Measurements from ENCODE around the gene GPR68.
"Not testable (repeated sequence)": the region's sequence is repeated elsewhere in the genome, so short reads cannot be mapped to it uniquely, and the experiment has no call there.

Gene GPR68

DNA sequence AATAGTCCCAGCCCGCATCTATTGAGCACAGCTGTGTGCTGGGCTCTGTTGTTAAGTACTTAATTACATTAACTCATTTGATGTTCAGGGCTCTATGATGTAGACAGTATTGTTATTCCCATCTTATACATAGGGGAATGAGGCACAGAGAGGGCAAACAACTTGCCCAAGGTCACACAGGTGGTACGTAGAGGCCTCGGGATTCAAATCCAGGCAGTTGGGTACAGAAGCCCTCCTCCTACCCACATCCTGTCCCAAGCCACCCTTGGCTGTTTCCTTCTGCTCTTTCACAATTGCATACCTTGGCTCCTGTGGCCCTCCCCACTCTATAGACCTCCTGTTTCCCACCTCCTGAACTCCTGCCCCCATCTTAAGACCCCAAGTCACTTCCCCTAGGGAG, 10.0 kb upstream of the GPR68 start:
- no peak for DNase-seq (ENCODE audit: extremely low read depth in 1 of 2, low read depth in 1 of 2)

DNA sequence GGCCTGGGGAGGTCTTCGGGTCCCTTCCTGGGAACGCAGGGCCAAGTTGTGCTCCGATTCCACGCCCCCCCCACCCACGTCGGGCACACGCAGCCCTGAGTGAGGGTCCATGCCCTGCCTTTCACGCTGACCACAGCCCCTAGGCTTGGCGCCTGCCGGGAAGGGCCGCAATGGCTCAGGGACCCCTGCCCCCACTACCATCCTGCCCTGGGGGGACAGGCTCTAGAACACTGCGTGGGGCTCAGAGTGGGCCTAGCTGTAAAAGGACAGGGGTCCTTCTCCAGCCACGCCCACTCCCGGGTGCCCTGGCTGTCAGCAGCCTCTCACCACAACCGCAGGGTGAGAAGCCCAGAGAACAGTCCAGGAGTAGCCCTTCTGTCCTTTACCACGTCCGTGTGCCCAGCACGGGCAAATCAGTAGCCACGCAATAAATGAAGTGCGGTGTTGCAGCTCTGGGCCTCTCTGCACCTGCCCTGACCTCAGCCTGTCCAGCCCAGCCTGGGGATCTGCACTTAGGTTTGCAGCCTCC, 9.4 kb upstream of the GPR68 start:
- no peak for DNase-seq (ENCODE audit: extremely low read depth in 1 of 2, low read depth in 1 of 2)

DNA sequence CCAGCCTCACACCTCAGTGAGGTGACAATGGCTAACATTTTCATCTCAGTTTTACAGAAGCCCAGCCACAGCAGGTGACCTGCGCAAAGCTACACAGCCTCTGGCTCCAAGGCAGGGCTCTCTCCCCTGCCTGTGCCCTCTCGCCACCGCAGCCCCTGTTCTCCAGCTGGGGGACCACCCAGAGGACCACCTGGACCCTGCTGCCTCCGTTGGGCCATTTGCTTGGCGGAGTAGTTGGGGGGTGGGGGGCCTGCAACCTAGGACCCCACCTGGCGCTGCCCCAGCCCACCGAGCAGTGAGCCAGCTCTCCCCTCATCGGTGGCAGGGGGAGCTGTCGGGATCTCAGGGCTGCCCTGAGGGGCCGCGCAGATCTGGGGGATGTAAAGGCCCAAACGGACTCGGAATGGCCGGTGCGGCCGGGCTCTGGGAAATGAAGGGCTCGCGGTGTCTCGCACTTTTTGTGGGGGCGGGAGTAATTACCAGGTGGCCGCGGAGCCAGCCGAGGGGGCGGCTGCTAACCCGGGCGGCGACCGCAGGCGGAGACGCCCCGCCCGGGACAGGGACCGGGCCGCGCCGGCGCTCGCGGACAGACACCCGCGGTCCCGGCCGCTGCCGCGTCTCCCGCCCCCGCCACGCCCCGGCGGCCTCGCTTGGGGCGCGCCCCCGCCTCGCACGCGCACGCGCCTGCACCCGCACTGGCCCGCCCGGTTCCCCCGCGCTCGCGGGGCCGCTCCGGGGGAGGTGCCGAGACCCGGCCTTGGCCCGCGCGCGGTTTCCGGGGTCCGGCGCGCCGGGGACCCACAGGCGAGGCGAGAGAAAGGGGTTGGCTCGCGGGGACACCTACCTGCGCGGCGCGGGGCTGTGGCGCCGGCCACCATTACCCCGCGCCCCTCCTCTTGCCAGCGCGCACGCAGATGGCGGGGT, 8.6 kb upstream of the GPR68 start:
- no peak for DNase-seq (ENCODE audit: extremely low read depth in 1 of 2, low read depth in 1 of 2)

DNA sequence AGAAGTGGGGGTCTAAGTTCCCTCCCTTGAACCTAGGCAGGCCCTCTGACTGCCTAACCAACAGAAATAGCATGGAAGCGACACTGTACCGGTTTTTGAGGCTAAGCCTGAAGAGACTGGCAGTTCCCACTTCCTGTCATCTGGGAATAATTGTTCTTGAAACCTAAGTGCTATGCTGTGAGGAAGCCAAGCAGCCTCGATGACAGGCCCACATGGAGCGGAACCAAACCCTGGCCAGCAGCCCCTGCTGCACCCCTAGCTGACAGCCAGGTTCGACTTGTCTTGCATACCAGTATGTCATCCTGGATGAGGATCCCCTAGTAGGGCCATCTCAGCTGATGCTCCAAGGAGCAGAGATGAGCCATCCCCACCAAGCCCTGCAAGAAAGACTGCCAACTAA, 6.4 kb upstream of the GPR68 start:
- no peak for DNase-seq (ENCODE audit: extremely low read depth in 1 of 2, low read depth in 1 of 2)

GRCh38 chr14:91249841-91250616, 5.5 kb upstream of the GPR68 start:
- no peak for DNase-seq (ENCODE audit: extremely low read depth in 1 of 2, low read depth in 1 of 2)

DNA sequence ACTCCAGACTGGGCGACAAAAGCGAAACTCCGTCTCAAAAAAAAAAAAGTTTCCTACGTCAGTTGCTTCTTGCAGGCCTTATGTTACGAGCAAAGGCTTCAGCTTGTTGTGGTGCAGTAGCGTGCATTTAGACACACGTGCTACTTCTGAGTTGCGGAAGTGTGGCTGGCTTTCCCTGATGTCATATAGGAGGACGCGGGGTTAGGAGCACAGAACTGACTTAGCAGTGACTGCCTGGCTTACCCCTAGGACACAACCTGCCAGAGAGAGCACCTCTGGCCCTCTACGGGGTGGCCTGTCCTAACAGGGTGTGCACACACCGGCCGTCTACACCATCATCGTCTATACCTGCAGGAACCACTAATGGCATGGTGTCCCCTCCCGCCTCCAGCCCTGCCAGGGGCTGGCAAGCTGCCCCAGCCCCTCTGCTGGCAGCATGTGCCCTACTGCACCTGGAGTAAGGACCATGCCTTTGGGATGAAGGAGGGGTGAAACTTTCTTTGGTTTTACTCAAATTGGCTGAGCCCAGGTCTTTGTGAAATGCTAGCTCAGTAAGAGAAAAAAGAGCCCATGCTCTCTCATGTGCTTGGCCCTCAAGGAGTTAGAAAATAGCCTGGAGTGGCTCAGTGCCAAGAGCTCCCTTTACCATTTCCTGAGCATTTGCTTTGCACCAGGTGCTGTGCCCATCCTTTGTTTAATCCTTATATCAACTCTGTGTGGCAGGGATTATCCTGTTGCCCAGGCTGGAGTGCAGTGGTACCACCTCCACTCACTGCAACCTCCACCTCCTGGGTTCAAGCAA, 1.7 kb upstream of the GPR68 start:
- DNase-seq (ENCODE audit: extremely low read depth in 1 of 2, low read depth in 1 of 2), result peak in 1 of 2 donors; percentile 72

GRCh38 chr14:91245616-91246015, 1.1 kb upstream of the GPR68 start:
- DNase-seq (ENCODE audit: extremely low read depth in 1 of 2, low read depth in 1 of 2), result not testable (repeated sequence)

- DNase-seq (ENCODE audit: extremely low read depth in 1 of 2, low read depth in 1 of 2), result peak in 1 of 2 donors; percentile 69
Observed at GRCh38 chr14:91245029-91245428, 525 bp upstream of the GPR68 start.

DNA sequence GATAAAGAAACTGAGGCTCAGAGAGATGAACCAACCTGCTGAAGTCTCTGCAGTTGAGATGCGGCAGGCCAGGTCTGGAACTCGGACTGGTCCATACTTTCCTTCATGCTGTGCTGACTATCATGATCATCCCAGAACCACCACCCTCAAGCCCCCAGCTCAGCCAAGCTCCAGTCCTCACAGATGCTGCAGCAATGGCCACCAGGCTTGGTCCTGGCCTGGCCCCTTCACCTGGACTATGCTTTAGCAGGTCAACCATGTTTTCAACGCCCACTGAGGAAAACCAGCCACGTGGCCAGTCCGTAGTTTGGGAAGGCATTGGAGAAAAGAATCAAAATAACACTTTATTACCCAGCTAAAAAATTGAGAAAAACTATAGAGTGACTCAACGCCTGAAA, 1.4 kb downstream of the GPR68 start:
- DNase-seq (ENCODE audit: extremely low read depth in 1 of 2, low read depth in 1 of 2), result no peak

- no peak for DNase-seq (ENCODE audit: extremely low read depth in 1 of 2, low read depth in 1 of 2)
Observed at GRCh38 chr14:91242635-91243034, 1.9 kb downstream of the GPR68 start.

DNA sequence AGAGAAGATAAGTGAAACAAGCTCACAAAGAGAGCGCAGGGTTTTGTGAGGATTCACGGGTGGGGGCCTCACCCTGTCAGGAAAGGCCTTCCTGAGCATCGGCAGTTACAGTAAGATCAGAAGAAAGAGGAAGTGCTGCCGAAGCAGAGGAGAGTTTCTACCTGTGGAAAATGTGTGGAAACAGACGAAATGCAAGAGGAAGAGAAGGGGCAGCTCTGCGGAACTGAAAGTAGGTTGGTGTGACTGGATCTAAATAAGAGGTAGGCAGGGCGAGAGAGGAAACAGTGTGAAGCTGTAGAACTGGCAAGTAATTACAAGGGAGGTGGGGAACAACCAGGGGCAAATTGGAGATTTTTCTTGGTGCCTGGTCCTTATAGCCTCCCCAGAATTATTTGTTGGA, 2.6 kb downstream of the GPR68 start:
- no peak for DNase-seq (ENCODE audit: extremely low read depth in 1 of 2, low read depth in 1 of 2)

- DNase-seq (ENCODE audit: extremely low read depth in 1 of 2, low read depth in 1 of 2), result no peak
Observed at GRCh38 chr14:91238661-91239060, 5.8 kb downstream of the GPR68 start.

DNA sequence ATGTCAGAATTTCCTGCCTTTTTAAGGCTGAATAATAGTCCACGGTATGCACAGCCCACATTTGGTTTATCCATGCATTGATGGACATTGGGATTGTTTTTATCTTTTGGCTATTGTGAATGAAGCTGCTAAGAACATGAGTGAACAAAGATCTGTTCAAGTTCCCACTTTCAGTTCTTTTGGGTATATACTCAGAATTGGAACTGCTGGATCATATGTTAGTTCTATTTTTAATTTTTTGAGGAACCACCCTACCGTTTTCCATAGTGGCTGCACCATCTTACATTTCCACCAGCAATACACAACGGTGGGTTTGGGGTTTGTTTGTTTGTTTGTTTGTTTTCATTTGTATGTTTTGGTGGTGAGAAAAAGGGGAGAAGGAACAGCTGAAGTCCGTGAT, 6.4 kb downstream of the GPR68 start:
- DNase-seq (ENCODE audit: extremely low read depth in 1 of 2, low read depth in 1 of 2), result no peak

- DNase-seq (ENCODE audit: extremely low read depth in 1 of 2, low read depth in 1 of 2), result no peak
Observed at GRCh38 chr14:91237219-91237618, 7.3 kb downstream of the GPR68 start.

DNA sequence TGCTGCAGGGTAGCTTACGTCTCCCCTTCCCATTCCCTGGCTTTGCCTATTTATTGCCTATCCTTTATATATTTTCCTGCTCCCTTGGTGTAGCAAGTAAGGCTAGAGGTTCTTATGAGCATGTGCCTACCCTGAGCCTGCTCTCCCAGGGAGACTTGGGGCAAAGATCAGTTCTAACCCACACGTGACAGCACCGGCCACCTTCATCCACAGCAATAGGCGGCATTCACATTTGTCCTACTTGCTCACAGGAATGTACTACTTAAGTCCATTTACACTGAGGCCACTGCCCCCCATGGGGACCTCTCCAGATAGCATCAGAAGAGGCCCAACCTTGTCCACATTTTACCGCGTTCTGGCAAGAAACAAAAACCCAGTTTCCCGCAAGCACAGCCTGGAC, 8.7 kb downstream of the GPR68 start:
- DNase-seq (ENCODE audit: extremely low read depth in 1 of 2, low read depth in 1 of 2), result no peak

DNA sequence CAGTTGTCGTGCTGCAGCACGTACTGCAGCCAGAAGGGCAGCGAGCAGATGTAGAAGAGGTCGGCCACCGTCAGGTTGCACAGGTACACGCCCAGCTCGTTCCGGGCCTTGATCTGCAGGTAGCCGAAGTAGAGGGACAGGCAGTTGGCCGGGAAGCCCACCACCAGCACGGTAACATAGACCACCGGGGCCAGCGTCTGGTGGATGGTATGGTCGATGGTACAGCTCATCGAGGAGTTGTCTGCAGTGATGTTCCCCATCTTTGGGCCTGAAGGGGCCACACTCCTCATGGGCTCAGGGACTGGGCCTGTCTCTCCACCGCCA, 9.8 kb downstream of the GPR68 start:
- DNase-seq (ENCODE audit: extremely low read depth in 1 of 2, low read depth in 1 of 2), result no peak

- no peak for DNase-seq (ENCODE audit: extremely low read depth in 1 of 2, low read depth in 1 of 2)
Observed at GRCh38 chr14:91233936-91234790, 10.3 kb downstream of the GPR68 start.

DNA sequence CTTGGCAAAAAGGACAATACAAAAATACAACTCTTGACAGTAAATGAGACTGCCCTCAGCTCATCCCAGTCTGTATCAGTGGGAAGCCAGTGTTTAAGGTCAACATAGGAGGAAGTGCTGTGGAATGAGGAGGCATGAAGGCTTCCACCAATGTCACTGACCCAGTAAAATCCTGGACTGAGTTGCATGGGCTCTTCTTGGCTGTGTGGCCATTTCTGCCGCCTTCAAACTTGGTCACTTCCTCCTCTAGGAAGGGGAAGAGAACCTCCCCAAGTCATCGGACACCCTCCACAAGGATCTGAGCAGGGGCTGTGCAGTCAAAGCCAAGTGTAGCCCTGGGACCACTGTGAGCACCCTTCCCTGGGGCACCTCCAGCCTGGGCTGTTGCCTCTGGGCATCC, 11.9 kb downstream of the GPR68 start:
- DNase-seq (ENCODE audit: extremely low read depth in 1 of 2, low read depth in 1 of 2), result no peak

DNA sequence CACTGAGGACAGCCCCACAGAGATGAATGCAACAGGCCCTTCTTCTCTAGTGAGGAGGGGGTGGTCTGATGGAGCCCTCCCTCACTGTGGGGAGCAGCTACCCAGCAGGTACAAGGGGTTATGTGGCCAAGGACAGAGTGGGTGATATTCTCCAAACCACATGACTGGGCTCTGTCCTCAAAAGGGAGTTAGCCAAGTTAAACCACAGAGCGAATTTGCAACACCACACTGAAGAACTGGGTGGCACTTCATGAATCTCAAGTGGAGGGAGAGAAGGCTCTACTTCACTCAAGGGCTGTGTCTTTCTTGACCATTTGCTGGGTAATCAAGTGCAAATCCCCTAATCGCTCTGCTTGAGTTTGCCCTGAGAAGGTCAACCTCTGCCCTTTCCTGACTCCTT, 12.5 kb downstream of the GPR68 start:
- no peak for DNase-seq (ENCODE audit: extremely low read depth in 1 of 2, low read depth in 1 of 2)

- no peak for DNase-seq (ENCODE audit: extremely low read depth in 1 of 2, low read depth in 1 of 2)
Observed at GRCh38 chr14:91231446-91231845, 13.1 kb downstream of the GPR68 start.

Measured in stimulated activated CD8-positive, alpha-beta memory T cell treated with anti-CD3 and anti-CD28 coated beads, Interleukin-7, amount 100 ng/mL, for 48 hours (primary cell).